CD4-positive, alpha-beta T cell treated with Interleukin-17A for 4 hours (primary cell): ENCODE data around the gene TSEN2.
"Not testable (repeated sequence)": the region's sequence is repeated elsewhere in the genome, so short reads cannot be mapped to it uniquely, and the experiment has no call there.

Source experiments
- DNase-seq: peaks from one replicate; pipeline ENCODE4 v3.0.0-alpha.2; 2020; ENCODE audit warnings: mixed read lengths

TSEN2 gene

DNA sequence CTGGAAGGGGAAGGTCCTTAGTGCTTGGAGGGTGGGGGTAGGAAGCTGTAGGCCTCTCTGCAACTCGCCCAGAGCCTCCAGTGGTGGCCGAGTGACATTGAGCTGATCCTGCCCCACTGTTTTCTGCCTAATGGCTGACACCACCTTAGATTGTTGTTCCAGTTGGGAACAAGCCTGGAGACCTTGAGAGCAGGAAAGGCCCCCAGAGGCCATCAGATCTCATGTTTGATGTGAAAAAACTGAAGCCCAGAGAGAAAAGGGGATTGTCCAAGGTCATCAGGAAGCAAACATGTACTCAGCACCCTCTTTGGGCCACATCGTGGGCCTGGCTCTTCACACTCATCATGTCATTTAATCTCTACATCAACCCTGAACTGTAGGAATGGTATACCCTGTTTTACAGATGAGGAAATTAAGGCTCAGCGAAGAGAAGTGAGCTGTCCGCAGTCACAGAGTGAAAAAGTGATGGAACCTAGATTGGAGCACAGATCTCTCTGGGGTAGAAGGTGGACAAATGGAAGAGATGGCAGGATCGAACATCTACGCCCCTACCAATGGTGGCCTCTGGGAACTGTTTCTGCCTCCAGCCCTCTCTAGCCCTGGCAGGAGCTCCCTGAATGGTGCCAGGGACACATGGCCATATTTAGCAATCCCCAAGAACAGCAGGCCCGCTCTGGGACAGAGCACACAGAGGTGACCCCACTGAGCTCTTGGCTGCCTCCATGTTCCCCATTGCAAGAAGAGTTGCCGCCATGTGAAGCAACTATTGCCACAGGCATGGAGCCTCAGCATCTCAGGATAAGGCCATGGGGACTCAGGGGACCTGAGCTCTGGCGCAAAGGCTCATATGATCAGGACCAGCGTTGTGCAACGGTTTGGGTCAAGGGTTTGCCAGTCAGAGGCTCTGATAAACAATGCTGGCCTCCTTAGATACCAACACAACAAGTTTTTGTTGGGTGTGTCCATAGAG is 31.6 kb upstream of the TSEN2 start:
- DNase-seq: no peak

DNA sequence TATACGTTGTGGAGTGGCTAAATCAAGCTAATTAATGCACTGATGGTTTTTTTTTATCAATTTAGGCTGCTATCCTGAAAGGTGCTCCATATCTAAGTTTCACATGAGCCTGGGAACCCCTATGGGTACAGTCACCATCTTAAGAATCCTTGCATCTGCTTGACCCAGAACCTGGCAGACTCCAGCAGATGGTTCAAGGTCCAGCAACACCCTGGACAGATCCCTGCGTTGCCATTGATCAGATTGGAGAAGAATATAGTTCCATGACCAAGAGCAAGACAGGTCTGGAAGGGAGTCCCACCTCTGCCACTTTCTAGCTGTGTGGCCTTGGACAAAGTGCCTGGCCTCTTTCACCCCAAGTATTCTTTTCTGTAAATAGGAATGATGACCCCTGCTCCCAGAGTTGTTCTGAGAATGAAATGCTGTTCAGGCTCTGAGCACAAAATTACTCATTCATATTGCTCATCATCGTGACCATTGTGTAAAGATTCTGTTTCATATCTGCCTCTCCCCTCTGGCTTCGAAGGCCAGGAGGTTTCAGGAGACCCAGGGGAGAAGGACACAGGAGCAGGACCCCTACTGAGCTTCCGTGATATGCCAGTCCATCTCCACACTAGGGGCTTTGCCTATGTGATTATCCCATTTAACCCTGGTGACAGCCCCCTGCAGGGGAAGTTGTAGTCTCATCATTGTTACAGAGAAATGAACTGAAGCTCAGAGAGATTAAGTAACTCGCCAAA is 30.0 kb upstream of the TSEN2 start:
- no peak for DNase-seq

DNA sequence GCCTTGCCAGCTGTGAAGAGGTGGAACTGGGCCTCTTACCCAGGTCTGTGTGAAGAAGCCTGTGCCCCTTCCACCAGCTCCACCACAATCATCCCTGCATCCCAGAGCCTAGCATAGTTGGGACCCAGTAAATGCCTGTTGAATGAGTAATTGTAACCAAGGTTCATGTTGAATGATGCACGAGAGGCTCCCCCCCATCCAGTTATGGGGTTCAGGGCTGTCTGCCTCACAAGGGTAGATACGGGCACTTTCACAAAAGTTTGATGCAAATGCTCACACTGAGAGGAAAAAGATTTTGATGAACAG is 29.5 kb upstream of the TSEN2 start:
- DNase-seq: no peak

DNA sequence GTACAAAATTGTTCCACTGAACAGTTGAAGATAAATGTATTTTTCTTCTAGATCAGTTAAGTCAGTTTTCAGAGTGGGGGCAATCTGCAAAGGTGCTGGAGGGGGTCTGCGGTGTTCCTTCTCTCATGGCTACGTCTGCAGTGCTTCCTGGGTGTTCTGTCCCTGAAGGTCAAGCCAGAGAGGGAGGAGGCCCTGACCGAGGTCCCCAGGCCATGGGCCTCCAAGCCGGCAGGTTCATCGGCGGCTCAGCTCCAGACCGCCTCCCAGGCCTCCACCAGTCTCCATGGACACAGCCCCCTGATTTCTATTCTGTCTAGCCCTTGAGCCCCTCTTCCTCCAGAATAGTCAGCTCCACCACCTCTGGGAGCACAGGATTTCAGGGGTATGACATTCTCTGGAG is 28.5 kb upstream of the TSEN2 start:
- no peak for DNase-seq

DNA sequence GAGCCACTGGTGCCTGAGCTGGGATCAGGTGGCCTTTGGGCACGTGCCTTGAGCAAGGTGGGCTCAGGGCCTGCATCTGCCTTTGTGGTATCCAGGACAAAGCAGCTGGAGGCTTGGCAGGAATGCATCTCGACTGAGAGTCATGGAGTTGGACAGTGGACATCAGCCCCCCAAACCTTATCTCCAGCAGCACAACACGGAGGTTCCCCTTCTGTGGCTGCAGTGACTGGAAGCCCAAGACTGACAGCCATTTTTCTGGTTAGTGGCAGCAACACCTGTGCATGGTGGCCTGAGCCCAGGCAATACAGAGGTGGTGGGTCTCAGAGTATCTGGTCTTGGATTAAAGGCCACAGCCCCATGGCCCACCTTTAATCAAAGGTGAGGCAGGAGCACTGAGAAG is 27.8 kb upstream of the TSEN2 start:
- no peak for DNase-seq

DNA sequence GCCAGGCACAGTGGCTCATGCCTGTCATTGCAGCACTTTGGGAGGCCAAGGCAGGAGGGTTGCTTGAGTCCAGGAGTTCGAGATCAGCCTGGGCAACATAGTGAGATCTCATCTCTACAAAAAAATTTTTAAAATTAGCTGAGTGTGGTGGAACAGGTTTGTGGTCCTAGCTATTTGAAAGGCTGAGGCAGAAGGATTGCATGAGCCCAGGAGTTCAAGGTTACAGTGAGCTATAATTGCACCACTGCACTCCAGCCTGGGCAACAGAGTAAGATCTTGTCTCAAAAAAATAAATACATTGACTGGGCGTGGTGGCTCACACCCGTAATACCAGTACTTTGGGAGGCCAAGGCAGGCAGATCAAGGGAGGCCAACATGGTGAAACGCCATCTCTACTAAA is 26.9 kb upstream of the TSEN2 start:
- DNase-seq: not testable (repeated sequence)

DNA sequence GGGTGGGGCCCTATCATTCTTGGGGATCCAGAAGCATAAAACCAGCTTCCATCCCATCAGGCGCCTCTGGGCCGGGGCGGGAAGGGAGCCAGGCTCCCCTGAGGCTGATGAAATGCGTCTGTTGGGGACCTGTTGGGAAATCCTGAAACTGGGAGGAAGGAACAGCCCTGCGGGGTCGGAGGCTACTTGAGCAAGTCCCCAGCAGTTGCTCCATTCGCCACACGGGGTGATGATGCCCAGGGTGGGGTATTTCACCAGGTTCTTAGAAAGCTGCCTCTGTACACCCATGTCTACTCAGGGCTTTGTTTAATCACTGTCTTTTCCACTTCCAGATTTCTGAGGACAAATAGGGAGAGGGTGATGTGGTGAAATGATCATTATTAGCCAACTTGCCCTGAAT is 25.4 kb upstream of the TSEN2 start:
- DNase-seq: no peak

DNA sequence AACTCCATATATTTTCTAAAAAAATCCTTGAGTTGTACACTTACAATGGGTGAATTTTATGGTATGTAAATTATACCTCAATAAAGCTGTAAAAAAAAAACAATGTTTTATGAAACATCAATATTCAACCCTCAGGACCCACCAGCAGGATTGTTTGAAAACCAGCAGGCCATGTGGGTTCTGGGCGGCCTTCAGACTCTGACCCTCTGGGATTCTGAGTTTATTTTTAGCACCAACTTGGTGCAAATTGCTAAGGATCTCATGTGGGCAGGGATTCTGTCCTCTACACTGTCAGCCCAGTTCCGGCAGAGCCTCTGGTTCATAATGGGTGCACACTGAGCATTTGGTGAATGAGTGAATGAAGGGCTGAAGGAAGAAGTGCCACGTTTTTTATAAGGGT is 24.2 kb upstream of the TSEN2 start:
- no peak for DNase-seq

DNA sequence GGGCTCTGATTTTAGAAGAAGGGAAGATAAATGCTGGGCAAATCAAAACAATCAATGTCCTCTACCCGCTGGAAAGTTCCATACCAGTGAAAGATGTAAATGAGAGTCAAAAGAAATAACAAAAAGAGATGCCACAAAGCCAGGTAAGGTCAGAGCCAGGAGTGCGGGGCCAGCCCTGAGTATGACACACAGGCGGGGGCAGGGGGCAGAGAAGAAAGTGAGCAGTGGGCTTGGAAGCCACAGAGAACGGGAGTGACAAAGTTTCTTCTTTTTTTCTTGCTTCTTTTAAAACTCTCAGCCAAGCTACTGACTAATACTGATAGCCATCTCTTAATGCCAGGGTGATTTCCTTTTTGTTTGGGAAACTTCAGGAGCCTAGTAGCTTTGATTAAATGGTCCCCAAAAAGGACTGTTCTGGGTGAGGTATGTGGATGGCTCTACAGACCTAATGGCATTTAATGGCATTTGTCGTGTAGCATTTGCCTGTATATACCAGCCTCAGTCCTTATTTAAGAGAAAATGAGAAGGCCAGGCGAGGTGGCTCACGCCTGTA is 23.1 kb upstream of the TSEN2 start:
- no peak for DNase-seq

DNA sequence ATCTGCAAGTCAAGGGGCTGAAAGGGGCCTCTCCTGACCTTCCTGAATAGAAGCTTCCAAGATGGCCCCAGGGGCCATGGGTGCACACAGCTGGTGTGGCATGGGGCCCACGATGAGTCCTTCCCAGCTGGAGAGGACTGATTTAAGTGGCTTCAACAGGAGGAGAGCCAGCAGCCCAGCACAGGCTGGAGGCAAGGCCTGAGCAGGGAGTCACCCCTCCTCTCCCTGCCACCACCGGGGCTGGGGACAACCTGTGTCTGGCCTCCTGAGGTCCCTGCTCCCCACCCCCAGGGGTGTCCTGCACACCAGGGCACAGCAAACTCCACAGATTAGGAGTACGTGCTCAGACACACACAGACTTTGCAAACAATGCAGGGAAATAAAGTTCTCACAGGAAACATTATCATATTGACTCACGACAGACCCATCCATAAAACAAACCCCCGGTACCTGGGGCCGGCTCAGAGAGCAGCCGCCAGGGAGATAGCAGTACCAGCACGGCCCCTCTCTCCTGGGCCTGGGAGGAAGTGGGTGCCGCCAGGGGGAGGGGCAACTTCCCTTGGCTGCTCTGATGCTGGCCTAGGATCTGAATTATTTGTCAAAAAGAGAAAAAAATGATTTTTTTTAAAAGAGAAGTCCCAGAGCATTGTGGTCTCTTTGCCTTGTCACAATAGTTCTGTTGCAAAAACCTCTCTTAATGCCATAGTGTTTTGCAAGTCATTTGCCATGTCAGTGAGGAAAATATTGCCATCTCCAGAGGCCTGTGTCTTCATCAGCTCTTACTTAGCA is 21.9 kb upstream of the TSEN2 start:
- peak; percentile 59 for DNase-seq

DNA sequence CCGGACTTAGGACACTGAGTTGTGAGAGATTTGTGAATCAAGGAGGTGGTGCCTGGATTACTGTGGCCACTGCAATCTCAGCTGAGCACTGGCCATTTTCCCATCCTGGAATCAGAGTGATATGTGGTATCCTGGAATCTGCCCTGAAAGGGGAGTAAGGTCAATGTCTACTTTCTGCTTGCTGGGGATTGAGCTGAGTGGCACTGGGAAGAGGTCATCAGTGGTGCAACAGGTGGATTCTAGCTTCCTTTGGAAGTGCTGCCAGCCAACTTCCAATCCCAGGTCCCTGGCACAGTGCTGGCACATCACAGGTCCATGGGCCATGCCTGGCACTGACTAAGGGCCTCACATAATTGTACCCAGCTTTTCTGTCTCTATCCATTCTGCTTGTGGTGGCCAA is 20.6 kb upstream of the TSEN2 start:
- no peak for DNase-seq

DNA sequence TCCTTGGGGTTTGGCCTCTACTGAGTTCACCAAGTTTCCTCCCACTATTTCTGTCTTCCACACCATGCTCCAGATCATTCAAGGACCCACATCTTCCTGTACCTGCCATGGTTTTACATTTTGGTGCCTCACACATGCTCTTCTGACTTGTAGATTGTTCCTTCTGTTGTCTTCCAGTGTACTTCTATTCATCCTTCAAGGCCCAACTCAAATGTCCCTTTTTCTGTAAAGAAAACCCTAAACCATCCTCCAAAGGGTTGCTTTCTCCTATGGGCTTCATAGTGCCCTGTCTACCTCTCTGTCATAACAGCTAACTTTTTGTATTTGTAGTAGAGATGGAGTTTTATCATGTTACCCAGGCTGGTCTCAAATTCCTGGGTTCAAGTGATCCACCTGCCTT is 20.1 kb upstream of the TSEN2 start:
- no peak for DNase-seq

DNA sequence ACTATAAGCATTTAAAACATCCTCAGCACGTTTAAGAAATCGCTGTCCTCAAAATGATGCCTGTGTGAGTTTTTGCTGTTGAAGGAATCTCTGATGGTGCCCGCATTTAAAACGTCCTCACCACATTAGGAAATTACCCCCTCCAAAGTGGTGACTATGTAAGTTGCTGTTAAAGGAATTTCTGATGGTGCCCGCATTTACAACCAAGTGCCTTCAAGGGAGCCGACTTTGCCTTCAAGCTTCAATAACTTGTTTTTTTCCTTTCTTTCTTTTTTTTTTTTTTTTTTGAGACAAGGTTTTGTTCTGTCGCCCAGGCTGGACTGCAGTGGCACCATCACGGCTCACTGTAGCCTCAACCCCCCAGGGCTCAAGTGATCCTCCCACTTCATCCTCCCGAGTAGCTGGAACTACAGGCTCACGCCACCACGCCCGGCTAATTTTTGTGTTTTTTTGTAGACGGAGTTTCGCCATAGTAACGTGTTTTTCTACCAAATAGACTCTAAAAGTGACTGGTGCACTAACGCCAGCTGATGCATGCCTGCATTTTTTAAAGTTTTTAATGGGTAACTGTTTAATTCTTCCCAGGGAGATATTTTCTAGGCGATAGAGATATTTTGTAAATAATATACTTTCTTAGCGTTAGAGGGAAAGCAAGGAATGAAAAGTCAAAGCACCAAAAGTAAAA is 19.0 kb upstream of the TSEN2 start:
- DNase-seq: no peak

DNA sequence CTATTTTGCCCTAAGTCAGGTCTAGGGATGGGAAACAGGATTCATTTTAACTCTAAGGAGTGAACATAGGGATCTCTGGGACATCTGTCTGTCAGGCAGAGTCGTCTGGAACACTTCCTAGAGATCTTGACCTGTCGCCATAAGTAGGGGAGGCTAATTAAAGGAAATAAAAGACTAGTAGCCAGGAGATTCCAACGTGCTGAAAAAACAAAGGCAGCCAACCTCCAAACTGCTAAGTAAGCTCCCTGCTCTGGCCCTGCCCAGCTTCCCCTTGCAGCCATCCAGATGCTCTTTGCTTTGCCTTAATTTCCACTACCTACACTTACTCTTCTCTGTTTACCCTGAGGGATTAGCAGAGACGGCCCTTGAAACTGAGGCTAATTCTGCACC is 18.4 kb upstream of the TSEN2 start:
- no peak for DNase-seq

DNA sequence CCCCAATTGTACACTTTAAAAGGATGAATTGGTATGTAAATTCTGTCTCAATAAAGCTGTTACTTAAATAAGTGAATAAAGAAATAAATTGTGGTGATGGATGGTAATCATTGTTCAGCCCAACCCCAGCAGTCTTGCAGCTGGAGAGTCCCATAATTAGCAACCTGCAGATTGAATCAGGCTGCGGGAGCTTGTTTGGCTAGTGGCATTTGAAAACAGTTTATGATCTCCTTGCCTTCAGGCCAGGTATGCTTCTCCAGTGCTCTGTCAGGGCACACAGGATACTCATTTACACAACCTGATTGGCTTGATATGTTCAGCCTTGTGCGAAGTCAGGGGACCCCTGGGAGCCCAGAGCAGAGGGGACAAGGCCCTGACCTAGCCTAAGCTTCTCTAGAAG is 16.5 kb upstream of the TSEN2 start:
- DNase-seq: no peak

DNA sequence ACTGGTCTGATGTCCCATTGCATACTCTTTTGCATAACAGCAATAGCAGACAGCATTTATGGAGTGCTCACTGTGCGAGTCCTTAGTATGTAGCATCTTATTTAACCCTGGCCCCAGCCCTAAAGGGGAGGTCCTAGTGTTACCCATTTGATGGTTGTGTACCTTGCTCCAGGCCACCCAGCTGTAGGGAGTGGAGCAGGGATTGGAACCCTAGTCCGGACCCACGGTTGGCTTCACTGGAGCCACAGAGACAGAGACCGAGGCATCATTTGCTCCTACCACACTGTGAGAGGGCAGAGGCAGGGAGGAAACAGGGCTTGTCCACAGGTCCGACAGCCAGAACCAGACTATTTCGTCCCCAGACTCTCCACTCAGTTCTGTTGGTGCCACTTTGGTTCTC is 16.0 kb upstream of the TSEN2 start:
- no peak for DNase-seq

DNA sequence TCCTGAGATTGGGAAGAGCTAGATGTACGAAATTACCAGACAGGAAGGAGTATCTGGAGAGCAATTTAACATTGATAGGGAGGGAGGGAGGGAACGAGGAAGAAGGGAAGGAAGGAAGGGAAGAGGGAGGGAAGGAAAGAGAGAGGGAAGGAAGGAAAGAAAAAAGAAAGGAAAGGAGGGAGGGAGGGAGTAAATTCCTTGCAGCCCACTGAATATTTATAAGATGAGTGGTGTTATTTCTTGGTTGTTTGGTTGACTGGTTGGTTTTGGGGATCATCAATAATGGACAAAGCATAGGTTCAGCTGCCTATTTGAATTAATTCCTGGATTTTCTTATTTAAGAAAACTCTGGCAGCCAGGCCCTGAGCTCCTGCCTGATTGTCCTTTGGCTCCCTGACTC is 15.5 kb upstream of the TSEN2 start:
- no peak for DNase-seq

DNA sequence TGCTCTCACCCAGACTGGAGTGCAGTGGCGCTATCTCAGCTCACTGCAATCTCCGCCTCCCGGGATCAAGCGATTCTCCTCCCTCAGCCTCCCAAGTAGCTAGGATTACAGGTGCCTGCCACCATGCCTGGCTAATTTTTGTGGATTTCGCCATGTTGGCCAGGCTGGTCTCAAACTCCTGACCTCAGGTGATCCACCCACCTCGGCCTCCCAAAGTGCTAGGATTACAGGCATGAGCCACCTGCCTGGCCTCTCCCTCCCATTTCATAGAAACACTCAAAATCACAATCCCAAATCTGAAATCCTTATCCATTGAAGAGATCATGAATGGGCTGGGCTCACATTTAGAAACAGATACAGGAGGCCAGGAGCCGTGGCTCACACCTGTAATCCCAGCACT is 15.1 kb upstream of the TSEN2 start:
- DNase-seq: not testable (repeated sequence)

DNA sequence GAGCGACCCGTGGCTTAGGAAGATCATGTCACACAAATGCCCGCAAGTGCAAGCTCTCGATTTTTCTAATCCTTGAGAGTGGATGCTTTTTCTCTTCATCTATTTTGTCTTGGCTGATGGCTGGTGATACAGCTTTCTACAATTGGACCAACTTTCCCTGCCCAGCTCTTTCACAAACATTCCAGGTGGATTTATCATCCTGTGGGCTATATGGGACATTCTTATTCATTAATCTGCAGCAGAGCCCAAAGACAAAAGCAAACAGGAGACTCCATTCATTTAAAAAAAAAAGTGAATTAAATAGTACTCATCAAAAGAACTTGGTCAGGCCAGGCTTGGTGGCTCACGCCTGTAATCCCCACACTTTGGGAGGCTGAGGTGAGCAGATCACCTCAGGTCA is 14.2 kb upstream of the TSEN2 start:
- DNase-seq: no peak

DNA sequence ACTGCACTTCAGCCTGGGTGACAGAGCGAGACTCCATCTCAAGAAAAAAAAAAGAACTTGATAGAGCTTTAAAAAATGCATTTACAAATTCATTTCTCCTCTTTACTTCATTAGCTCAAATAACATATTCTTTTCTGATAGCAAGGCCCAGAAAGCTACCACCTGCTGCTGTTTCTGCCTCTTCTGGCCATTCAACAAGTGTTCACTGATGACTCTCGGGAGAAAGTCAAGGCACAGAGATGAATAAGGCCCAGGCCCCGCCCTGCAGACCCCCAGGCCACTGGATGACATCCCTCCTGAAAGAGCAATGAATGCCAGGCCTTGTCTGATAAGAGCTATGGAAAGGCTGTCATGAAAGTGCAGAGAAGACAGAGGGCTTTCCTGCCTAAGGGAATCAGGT is 13.6 kb upstream of the TSEN2 start:
- DNase-seq: no peak

DNA sequence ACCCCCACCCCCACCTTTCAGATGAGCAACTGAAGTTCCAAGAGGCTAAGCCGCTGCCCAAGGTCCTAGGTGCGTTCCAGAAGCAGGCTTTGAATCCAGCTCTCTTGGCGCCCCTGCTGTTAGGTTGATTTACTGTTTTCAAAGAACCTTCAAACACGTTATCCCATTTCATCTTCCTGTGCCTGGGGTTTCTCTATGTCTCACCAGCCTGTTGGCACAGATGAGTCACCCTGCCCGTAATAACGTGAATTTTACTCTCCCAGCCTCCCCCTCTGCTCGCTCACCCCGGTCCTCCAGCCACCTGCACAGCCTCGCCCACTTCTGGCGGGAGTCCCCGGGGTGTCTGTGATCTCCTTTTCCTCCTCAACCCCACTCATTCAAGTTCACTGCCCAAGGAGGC is 13.0 kb upstream of the TSEN2 start:
- peak; percentile 17 for DNase-seq

DNA sequence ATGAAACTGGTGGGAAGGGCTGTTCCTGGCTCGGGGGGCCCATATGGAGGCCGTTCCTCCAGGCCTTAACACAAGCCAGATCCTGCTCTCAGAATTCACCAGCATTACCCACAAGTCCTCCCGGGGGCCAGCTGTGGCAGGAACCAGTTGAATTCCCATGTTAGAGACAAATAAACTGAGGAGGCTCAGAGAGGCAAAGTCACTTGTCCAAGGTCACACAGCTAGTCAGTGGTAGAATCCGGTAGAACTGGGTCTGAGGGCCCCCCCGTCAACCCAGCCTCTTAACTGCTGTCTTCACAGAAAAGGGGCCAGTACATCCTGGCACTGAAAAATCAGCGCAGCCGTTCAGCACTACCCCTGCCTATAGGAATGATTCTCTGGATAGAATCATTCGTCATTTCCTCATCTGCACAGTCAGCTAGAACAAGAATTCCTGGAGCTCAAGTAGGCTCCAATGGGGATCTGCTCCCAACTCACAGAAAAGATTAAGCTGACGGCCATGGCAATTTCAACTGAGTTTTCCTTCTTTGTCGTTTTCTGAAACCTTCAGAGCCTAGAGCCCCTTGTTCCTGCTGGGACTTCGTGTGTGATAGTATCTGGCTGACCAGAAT is 12.2 kb upstream of the TSEN2 start:
- DNase-seq: no peak
